ENCODE data around the gene ZNF317.

DNA sequence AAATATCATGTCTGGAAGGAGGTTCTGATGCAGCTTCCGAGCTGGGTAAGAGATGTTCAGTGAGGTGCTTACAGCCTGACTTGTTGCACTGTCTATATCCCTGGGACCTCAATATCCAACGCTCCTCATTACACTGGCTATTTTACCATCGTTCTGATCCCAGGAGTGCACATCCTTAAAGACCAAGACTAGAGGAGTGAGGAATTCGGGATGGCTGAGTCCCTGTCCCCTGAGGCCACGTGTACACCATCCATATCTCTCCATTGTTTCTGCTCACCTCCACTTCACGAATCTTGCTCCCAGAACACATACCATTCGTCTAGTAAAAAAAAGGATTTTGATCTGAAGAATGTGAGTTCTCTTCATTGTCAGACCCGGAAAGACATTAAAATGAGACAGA lies 32.8 kb upstream of the ZNF317 start, which contains the start of gene OR7G2:
- no peak for TF ChIP-seq EZH2phosphoT487 (IDR thresholded peaks at IDR 0.05; ENCODE audit: insufficient read depth, low read depth)
- TF ChIP-seq EZH2 (IDR thresholded peaks at IDR 0.05; ENCODE audit: insufficient read depth, poor library complexity, severe bottlenecking), result no peak
